H1 (cell line): ENCODE results near the gene DCUN1D2.

Experiments used
- CBX8 ChIP-seq: fragments of 300-800, 300-1000 bp; sonication (generic); IDR thresholded peaks from 2 replicates; pipeline ENCODE4 v1.7.1; 2016; ENCODE audit warnings: low read depth, low read length, borderline replicate concordance
- CTBP2 ChIP-seq: IDR thresholded peaks from 2 replicates; pipeline ENCODE4 v1.7.0; 2011; ENCODE audit warnings: borderline replicate concordance, mild to moderate bottlenecking, moderate library complexity, mixed read lengths, low read length; ENCODE audit not compliant: insufficient read depth, insufficient read length
- POLR2AphosphoS5 ChIP-seq: IDR thresholded peaks from 2 replicates; pipeline ENCODE4 v1.6.1; 2011; ENCODE audit warnings: low read depth, low read length
- SP1 ChIP-seq: IDR thresholded peaks from 2 replicates; pipeline ENCODE4 v1.6.1; 2011; ENCODE audit warnings: low read depth, low read length
- TBP ChIP-seq: IDR thresholded peaks from 2 replicates; pipeline ENCODE4 v1.6.1; 2011; ENCODE audit warnings: low read depth, low read length, improper control_type of control experiment
- YY1 ChIP-seq: IDR thresholded peaks from 2 replicates; pipeline ENCODE4 v1.6.1; 2011; ENCODE audit warnings: low read depth, mild to moderate bottlenecking, low read length
- TF ChIP-seq, protein P1 (sequence below), 3 experiments: IDR thresholded peaks; 1 replicate in 2 of 3; 2 replicates in 1 of 3; pipeline versions ENCODE4 v1.5.1 to v1.6.1; 2011; ENCODE audit warnings: low read length in 3 of 3, mild to moderate bottlenecking in 3 of 3, inconsistent platforms in 2 of 3, low read depth in 1 of 3, moderate library complexity in 1 of 3; ENCODE audit not compliant: insufficient read depth in 1 of 3; ENCODE audit errors: control extremely low read depth in 1 of 3

GRCh38 chr13:113533161-113533840 is 42.8 kb upstream of the DCUN1D2 start:
- TF ChIP-seq, protein P1, sequence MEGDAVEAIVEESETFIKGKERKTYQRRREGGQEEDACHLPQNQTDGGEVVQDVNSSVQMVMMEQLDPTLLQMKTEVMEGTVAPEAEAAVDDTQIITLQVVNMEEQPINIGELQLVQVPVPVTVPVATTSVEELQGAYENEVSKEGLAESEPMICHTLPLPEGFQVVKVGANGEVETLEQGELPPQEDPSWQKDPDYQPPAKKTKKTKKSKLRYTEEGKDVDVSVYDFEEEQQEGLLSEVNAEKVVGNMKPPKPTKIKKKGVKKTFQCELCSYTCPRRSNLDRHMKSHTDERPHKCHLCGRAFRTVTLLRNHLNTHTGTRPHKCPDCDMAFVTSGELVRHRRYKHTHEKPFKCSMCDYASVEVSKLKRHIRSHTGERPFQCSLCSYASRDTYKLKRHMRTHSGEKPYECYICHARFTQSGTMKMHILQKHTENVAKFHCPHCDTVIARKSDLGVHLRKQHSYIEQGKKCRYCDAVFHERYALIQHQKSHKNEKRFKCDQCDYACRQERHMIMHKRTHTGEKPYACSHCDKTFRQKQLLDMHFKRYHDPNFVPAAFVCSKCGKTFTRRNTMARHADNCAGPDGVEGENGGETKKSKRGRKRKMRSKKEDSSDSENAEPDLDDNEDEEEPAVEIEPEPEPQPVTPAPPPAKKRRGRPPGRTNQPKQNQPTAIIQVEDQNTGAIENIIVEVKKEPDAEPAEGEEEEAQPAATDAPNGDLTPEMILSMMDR (IDR thresholded peaks at IDR 0.05; ENCODE audit: control extremely low read depth in 1 of 3, insufficient read depth in 1 of 3, low read depth in 1 of 3, low read length in 3 of 3), result no peak
- no peak for TF ChIP-seq YY1
- no peak for TF ChIP-seq POLR2AphosphoS5
- no peak for TF ChIP-seq TBP
- no peak for TF ChIP-seq CBX8
- no peak for TF ChIP-seq CTBP2
- TF ChIP-seq SP1, result no peak
